ENCODE measurements around the gene MAP1LC3B2. TPM values are rescaled to one million over a fixed set of nuclear protein-coding genes. Genes with fewer than 3 reads are reported as not detected.
A peak's percentile ranks its signal among the peaks of the same experiment; 100 is the strongest.

MAP1LC3B2 gene
- polyA plus RNA-seq, 1 experiment: 3.8 TPM

DNA sequence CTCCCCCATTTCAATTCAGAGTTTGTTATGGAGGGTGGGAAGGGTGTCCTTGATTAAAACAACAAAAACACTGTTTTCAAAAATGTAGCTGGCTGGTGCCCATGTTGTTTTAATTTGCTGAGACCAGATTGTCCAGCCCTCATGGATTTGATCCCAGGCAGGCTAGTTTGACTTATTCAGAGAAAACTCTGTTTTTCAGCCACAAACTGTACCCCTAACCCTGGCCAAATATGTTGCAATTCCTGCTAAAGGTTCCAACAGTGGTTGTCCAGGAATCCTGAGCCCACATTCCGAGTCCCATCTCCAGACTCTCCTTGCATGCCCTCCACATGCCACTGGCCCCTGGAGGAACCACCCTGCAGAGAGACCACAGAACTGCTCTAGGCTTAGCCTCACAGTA, 36.0 kb downstream of the MAP1LC3B2 start:
- Histone ChIP-seq H3K4me3 (ENCODE audit: low read depth, low read length) (no peak overlapping the region), H3K27me3 (ENCODE audit: control insufficient read depth, insufficient read depth, low read length) (no peaks in the 10 kb centered on the region), H3K27ac (ENCODE audit: low read depth, low read length) (no peak overlapping the region), H3K9me3 (ENCODE audit: control insufficient read depth, insufficient read depth, low read length) (no peaks in the 10 kb centered on the region)
- DNase-seq (ENCODE audit: low read depth, low spot score): no peak
- POLR2A ChIA-PET: no interaction called here
- CTCF ChIA-PET: no interaction called here
- no peak for TF ChIP-seq CTCF (IDR thresholded peaks at IDR 0.05; ENCODE audit: low read depth, low read length)

DNA sequence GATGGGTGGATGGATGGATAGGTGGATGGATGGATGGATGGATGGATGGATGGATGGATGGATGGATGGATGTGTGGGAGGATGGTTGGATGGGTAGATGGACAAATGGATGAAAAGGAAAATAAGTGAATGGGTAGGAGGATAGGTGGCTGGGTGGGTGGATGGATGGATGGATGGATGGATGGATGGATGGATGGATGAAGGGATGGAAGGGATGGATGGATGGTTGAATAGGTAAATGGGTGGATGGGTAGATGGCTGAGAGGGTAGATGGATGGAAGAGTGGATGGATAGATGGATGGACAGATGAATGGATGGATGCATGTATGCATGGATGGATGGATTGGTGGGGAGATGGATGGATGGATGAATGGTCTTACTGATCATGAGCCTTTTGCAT, 36.5 kb downstream of the MAP1LC3B2 start:
- no peak overlapping the region for H3K4me3 ChIP-seq (ENCODE audit: low read depth, low read length)
- no peak for TF ChIP-seq CTCF (IDR thresholded peaks at IDR 0.05; ENCODE audit: low read depth, low read length)
- ChIA-PET CTCF (no interaction called here), POLR2A (no interaction called here)
- H3K27ac ChIP-seq (ENCODE audit: low read depth, low read length): no peak overlapping the region
- DNase-seq (ENCODE audit: low read depth, low spot score): no peak
- no peaks in the 10 kb centered on the region for H3K27me3 ChIP-seq (ENCODE audit: control insufficient read depth, insufficient read depth, low read length)
- H3K9me3 ChIP-seq (ENCODE audit: control insufficient read depth, insufficient read depth, low read length): no peaks in the 10 kb centered on the region

DNA sequence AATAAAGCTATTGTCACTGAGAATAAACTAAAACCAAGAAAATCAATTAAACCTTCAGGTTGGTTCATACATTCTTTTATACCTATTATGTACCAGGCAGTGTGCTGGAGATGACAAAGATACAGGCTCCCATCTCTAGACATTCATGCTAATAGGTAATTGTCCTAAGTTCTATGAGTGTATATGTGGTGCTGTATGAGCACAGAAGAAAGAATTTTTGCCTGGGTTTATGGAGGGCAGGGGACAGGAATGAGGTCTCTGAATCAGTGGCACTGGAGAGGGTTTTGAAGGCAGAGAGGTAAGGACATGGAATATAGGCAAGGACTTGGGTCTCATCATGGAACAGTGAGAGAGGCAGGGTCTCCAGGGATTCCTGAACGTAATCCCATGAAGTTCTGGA, 38.7 kb downstream of the MAP1LC3B2 start:
- Histone ChIP-seq H3K27me3 (ENCODE audit: control insufficient read depth, insufficient read depth, low read length) (no peaks in the 10 kb centered on the region), H3K9me3 (ENCODE audit: control insufficient read depth, insufficient read depth, low read length) (no peaks in the 10 kb centered on the region), H3K27ac (ENCODE audit: low read depth, low read length) (no peak overlapping the region), H3K4me3 (ENCODE audit: low read depth, low read length) (no peak overlapping the region)
- CTCF ChIA-PET: no interaction called here
- no peak for TF ChIP-seq CTCF (IDR thresholded peaks at IDR 0.05; ENCODE audit: low read depth, low read length)
- POLR2A ChIA-PET: no interaction called here
- DNase-seq (ENCODE audit: low read depth, low spot score): no peak

GRCh38 chr12:116598311-116599284, 39.4 kb downstream of the MAP1LC3B2 start:
- POLR2A ChIA-PET: no interaction called here
- CTCF ChIA-PET: interaction anchor here (0.9 to 3.1 kb wide), 2 partner anchors 22 to 321 kb away, joined by 3 to 13 read pairs; partner anchors contain the start of gene MED13L
- Histone ChIP-seq H3K4me3 (ENCODE audit: low read depth, low read length) (no peak overlapping the region; the same call in 1 of the 2 replicates), H3K27me3 (ENCODE audit: control insufficient read depth, insufficient read depth, low read length) (no peaks in the 10 kb centered on the region), H3K27ac (ENCODE audit: low read depth, low read length) (peak overlapping the region; percentile 52), H3K9me3 (ENCODE audit: control insufficient read depth, insufficient read depth, low read length) (no peaks in the 10 kb centered on the region)
- no peak for DNase-seq (ENCODE audit: low read depth, low spot score)
- TF ChIP-seq CTCF (IDR thresholded peaks at IDR 0.05; ENCODE audit: low read depth, low read length): no peak

Measured in AG04450 (cell line).